GM19238 (cell line): ENCODE measurements around the gene POLR3GL.
A peak's percentile ranks its signal among the peaks of the same experiment; 100 is the strongest.

Experiments used
- DNase-seq: peaks from one replicate; pipeline ENCODE4 v3.0.0; 2011; ENCODE audit warnings: low spot score; ENCODE audit not compliant: insufficient read length

The POLR3GL gene

GRCh38 chr1:145949219-145949618 lies 15.3 kb upstream of the POLR3GL start:
- no peak for DNase-seq

GRCh38 chr1:145951526-145951925 lies 13.0 kb upstream of the POLR3GL start:
- DNase-seq: no peak

GRCh38 chr1:145952903-145953302 lies 11.6 kb upstream of the POLR3GL start:
- no peak for DNase-seq

- no peak for DNase-seq
Observed at GRCh38 chr1:145953861-145954260, 10.6 kb upstream of the POLR3GL start.

- DNase-seq: no peak
Observed at GRCh38 chr1:145955436-145955835, 9.1 kb upstream of the POLR3GL start.

- DNase-seq: no peak
Observed at GRCh38 chr1:145956361-145956760, 8.1 kb upstream of the POLR3GL start.

GRCh38 chr1:145956781-145957442 lies 7.6 kb upstream of the POLR3GL start:
- DNase-seq: no peak

- DNase-seq: peak; percentile 92
Observed at GRCh38 chr1:145957443-145958319, 6.8 kb upstream of the POLR3GL start, which contains the start of gene LIX1L. TSS of gene LIX1L (minus strand) at chr1:145958017. CDS start at chr1:145957927, 90 bp downstream.

- DNase-seq: no peak
Observed at GRCh38 chr1:145958734-145959133, 5.8 kb upstream of the POLR3GL start.

- no peak for DNase-seq
Observed at GRCh38 chr1:145959333-145959732, 5.2 kb upstream of the POLR3GL start.

- DNase-seq: no peak
Observed at GRCh38 chr1:145959957-145960467, 4.5 kb upstream of the POLR3GL start.

GRCh38 chr1:145960468-145961108 lies 3.9 kb upstream of the POLR3GL start:
- DNase-seq: no peak

GRCh38 chr1:145961109-145961424 lies 3.4 kb upstream of the POLR3GL start:
- no peak for DNase-seq

GRCh38 chr1:145961425-145962156 lies 2.9 kb upstream of the POLR3GL start:
- no peak for DNase-seq

GRCh38 chr1:145962157-145963102 lies 2.1 kb upstream of the POLR3GL start:
- DNase-seq: no peak

- DNase-seq: no peak
Observed at GRCh38 chr1:145963265-145964019, 1.0 kb upstream of the POLR3GL start.

GRCh38 chr1:145965119-145965744 lies 742 bp downstream of the POLR3GL start:
- DNase-seq: no peak

GRCh38 chr1:145967288-145967687 lies 2.8 kb downstream of the POLR3GL start:
- DNase-seq: no peak

GRCh38 chr1:145972580-145972979 lies 8.1 kb downstream of the POLR3GL start:
- no peak for DNase-seq
